Measurements from ENCODE around the gene DTNA.

DNA sequence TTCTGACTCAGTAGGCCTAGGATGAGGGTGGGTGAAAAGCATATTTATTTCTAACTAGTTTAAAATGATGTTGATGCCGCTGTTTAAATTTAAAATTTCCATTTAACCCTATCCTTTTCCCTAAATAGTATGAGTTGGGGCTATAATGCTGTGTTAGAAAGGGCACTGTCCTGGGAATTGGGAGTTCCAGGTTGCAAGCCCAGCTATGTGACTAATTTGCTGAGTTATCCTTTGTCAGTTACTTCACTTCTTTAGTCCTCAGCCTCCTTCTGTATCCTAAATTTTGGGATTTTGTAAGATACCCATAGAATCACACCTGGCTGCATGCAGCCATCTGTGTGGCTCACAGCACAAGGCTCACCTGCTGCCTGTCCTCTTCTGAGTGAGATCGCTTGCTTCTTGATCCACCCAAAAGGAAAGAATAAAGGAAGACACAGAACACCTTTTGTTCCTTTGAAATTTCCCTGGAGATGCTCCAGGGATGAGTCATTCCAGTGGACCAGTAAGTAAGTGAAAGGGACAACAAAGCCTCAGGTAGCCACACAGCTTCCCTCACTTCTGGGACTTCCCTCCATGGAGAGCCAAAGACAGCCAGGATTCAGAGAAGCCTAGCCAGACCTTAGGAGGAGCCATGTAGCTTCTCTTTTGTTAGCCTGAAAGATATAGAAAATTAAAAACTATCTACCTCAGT is 97.2 kb downstream of the DTNA start:
- no peak for TF ChIP-seq POLR2AphosphoS5 (IDR thresholded peaks at IDR 0.05; ENCODE audit: low read depth, low read length)
- TF ChIP-seq POLR2A (IDR thresholded peaks at IDR 0.05; ENCODE audit: low read depth, low read length) = no peak

Data from GM12892 (cell line).